ENCODE measurements around the gene TMEM106C.

DNA sequence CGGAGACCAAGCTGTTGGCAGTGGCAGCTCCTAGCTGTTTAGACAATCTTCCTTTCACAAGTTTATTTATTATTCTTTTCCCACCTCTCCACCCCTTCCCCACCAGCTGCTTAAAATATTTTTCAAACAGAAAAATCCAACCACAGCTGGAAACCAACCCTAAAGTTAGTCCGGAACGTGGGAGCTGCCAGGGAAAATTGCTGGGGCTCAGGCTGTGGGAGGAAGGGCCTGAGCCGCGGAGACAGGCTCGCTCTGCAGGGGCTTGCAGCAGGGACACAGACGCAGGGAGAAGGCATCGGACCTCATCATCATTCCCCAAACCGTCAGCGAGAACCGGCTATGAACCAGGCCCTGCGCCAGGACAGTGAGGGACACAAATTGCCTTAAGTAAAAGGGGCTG is 16.1 kb upstream of the TMEM106C start:
- no peak for TF ChIP-seq POLR2A (IDR thresholded peaks at IDR 0.05)
- TF ChIP-seq, protein P1, sequence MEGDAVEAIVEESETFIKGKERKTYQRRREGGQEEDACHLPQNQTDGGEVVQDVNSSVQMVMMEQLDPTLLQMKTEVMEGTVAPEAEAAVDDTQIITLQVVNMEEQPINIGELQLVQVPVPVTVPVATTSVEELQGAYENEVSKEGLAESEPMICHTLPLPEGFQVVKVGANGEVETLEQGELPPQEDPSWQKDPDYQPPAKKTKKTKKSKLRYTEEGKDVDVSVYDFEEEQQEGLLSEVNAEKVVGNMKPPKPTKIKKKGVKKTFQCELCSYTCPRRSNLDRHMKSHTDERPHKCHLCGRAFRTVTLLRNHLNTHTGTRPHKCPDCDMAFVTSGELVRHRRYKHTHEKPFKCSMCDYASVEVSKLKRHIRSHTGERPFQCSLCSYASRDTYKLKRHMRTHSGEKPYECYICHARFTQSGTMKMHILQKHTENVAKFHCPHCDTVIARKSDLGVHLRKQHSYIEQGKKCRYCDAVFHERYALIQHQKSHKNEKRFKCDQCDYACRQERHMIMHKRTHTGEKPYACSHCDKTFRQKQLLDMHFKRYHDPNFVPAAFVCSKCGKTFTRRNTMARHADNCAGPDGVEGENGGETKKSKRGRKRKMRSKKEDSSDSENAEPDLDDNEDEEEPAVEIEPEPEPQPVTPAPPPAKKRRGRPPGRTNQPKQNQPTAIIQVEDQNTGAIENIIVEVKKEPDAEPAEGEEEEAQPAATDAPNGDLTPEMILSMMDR (IDR thresholded peaks at IDR 0.05): no peak
